Measurements from ENCODE around the gene RAB2B.

- TF ChIP-seq CTCF (IDR thresholded peaks at IDR 0.05; ENCODE audit: low read length) (peak; percentile 34), EZH2 (optimal IDR thresholded peaks at IDR 0.05; ENCODE audit: low read depth, low read length) (no peak), EZH2phosphoT487 (IDR thresholded peaks at IDR 0.05; ENCODE audit: low read length) (no peak)
These were observed 22.1 kb upstream of the RAB2B start for GRCh38 chr14:21498540-21499526.

All from MM.1S (cell line).